ENCODE results near the gene SIGLEC5. TPM values are rescaled to one million over a fixed set of nuclear protein-coding genes. Genes with fewer than 3 reads are reported as not detected.
A peak's percentile ranks its signal among the peaks of the same experiment; 100 is the strongest.

The SIGLEC5 gene
- total RNA-seq, 1 donor from 2014 or later = 2.2 TPM

- no peak for DNase-seq (ENCODE audit: low spot score)
Observed at GRCh38 chr19:51628153-51628939, 1.9 kb downstream of the SIGLEC5 start.

GRCh38 chr19:51627491-51628138 is 2.6 kb downstream of the SIGLEC5 start:
- no peak for DNase-seq (ENCODE audit: low spot score)

- DNase-seq (ENCODE audit: low spot score) = no peak
Observed at GRCh38 chr19:51626675-51627074, 3.5 kb downstream of the SIGLEC5 start.

DNA sequence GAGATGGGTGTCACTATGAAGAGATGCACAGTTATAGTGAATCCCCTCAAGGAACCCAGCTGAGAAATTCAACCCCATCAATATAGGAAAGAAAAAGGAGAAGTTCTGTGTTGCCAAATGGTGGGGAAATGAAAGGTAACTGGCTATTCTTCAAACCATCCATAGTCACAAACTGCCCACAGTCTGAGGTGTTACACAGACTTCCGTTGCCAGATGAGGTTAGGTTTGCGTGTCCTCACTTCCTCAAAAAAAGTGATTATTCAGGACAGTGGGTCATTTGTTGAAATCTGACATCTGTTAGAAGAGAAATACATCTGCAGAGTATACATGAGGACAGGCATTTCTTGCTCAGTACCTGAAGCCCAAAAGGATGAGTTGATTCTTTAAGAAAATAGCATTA is 9.0 kb downstream of the SIGLEC5 start:
- DNase-seq (ENCODE audit: low spot score) = no peak

GRCh38 chr19:51615991-51616390 is 14.2 kb downstream of the SIGLEC5 start:
- DNase-seq (ENCODE audit: low spot score) = no peak

- no peak for DNase-seq (ENCODE audit: low spot score)
Observed at GRCh38 chr19:51614789-51615188, 15.4 kb downstream of the SIGLEC5 start.

DNA sequence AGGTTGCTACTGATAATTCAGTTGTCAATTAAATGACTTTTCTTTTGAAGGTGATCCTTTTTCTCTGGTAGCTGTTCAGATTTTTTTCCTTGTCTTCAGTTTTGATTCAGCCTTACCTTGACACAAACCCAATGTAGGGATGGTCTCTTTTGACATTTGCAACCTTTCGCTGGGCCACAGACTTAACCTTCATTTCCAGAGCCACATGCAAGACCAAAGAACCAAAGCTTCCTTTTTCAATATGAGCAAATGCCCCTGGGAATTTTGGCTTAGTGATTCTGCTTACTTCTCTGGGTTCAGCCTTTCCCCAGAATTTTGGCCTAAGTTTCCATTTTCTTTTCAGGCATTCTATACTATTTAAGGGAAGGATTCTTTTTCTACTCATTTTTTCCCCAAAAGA is 19.6 kb downstream of the SIGLEC5 start:
- DNase-seq (ENCODE audit: low spot score) = no peak

GRCh38 chr19:51607920-51608562 is 22.2 kb downstream of the SIGLEC5 start:
- peak; percentile 93 for DNase-seq (ENCODE audit: low spot score)

DNA sequence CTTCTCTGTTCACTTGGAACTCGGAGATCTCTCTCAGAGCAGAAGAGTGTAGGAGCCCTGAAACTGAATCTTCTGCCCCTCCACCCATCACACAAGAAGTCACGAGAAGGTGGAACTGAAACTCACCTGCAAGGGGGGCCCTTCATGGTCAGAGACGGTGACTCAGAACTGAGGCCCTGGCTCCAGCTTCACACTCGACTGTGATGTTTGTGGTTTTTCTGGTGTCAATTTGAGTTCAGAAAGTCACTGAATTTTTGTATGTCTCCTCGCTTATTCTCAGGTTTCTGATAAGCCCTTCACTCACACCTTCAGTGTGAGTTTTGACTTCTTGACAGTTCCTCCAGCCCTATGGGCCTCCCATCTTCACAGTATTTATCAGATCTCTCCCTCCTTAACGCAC is 23.1 kb downstream of the SIGLEC5 start:
- no peak for DNase-seq (ENCODE audit: low spot score)

DNA sequence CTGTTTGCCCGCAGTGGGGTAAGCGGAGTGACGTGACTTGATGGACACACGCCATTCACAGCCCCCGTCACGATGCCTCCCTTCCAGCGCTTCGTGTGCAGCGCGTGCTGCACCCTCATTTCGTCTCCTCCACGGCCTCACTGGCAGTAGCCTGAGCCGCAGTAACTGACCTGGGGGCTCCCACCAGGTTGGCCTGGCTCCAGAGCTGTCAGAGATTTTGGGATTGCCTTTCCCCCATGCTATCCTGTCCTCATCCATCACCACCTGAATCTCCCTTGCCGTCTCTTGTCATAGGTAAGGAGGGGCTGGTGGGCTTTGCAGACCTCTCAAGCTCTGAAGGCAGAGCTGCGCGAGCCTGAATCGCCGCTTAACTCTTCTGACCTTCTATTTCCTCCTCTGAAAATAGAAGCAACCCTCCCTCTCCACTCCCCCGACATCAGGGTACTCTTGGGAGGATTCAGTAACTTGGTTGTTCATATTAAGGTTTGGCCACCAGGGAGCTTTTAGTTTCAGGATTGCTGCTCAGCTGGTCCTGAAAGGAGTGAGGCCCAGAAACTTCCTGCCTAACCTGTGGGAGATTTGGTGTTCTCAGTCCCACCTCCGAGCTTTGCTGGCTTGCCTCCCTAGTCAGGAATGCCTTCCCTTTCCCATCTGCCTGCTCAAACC is 27.9 kb downstream of the SIGLEC5 start:
- DNase-seq (ENCODE audit: low spot score) = no peak

DNA sequence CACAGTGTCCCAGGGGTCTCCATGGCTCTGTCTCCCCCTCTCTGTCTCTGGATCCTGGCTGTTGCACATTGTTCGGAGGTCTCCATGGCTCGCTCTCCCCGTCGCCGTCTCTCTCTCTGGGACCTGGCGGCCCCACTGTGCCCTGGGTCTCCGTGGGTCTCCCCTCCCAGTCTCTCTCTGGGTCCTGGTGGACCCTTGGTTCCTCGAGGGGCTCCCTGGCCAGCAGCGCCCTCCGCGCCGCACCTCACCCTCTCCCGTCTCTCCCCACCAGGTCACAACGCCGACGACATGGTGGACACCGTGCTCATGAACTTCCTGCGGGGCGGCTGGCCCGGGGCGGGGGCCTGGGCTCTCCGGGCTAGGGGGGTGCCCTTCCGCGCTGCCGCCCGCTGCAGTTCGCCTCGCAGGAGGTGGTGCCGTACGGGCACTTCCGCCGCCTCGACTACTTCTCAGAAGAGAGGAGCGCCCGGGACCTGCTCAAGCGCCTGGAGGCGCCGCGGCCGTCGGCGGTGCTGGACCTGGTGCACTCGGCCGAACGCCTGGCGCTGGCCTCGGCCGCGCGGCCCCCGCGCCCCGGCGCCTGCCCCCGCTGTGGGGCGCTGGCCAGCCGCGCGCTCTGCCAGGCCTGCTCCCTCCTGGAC is 29.1 kb downstream of the SIGLEC5 start:
- DNase-seq (ENCODE audit: low spot score) = no peak

GRCh38 chr19:51599084-51599483 is 31.1 kb downstream of the SIGLEC5 start:
- no peak for DNase-seq (ENCODE audit: low spot score)

DNA sequence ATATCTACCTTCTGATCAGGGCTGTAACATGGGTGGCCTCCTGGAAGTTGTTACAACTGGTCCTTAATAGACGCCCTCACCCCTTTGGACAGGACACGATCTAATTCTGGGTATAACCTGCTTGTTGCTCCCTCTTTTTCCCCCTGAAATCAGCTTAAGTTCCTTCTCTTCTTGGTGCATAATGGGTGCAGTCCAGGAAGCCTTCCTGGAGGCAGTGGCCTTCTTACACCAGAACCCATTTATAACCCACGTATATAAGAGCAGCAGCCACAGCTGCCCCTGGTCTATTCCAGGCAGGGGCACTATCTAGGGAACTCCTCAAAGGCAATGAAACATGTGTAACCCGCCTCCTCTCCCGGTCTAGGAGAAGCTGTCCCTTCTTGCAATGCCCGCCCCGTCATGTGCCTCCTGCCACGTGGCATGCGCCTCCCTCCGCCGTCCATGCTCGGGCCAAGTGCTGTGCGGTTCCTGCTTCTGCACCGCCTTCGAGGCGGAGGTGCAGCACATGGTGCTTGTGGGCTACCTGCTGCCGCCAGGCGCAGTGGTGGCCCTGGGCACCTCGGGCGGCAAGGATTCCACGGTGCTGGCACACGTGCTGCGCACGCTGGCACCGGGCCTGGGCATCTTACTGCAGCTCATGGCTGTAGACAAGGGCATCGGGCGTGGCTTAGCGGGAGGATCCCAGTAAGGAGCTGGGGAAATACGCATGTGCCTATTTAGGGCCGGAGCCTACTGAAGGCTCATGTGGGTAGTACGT is 31.9 kb downstream of the SIGLEC5 start:
- DNase-seq (ENCODE audit: low spot score) = no peak

GRCh38 chr19:51595190-51596175 is 34.7 kb downstream of the SIGLEC5 start:
- DNase-seq (ENCODE audit: low spot score) = no peak

DNA sequence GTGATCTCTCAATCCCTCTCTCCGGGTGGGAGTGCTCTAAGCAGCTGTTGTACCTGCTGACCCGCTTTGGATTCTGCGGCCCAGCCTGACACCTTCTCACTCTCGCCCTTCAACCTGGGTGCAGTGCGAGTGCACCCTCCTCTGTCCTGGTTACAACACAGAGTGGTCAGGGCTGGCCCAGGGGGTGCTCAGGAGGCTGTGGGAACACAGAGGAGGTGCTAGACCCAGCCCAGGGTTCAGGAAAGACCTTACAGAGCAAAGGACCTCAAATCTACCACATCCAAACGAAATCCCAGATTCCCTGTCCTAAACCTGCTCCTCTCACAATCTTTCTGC is 35.5 kb downstream of the SIGLEC5 start:
- DNase-seq (ENCODE audit: low spot score) = no peak

DNA sequence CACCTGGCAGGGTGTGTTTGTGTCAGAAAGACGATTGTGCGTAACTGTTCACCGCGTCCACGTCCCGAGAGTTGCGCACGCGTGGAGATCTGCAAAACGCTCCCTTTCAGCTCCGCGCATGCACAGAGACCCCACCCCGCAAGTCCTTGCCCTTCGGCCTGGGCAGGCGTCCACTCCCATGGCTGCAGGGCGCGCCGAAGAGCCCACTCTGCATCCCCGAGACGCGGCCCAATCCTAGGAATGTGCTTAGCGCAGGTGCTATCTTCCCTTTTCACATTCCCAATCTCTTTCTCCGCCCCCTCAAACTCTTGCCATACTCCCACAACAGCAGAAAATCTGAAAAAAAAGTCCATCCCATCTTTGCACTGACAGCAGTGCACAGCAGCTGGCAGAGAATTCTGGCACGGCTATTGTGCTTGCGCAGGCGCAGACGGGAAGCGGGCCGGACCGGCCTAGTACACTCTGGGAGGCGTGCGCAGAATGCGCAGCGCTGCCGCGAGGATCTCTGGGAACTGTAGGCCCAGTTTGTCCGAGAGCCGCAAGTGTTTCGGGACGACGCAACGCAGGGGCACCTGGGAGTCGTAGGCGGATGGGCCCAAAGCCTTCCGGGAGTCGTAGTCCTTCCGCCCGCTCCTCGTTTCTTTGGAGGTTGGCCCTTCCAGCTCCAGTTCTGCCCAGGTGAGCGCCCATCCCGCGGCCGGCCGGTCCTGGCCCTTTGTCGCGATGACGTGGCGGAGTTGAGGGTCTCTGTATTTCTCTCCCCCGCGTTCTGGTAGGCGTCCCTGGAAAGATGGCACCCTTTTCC is 36.0 kb downstream of the SIGLEC5 start:
- peak; percentile 99 for DNase-seq (ENCODE audit: low spot score)

DNA sequence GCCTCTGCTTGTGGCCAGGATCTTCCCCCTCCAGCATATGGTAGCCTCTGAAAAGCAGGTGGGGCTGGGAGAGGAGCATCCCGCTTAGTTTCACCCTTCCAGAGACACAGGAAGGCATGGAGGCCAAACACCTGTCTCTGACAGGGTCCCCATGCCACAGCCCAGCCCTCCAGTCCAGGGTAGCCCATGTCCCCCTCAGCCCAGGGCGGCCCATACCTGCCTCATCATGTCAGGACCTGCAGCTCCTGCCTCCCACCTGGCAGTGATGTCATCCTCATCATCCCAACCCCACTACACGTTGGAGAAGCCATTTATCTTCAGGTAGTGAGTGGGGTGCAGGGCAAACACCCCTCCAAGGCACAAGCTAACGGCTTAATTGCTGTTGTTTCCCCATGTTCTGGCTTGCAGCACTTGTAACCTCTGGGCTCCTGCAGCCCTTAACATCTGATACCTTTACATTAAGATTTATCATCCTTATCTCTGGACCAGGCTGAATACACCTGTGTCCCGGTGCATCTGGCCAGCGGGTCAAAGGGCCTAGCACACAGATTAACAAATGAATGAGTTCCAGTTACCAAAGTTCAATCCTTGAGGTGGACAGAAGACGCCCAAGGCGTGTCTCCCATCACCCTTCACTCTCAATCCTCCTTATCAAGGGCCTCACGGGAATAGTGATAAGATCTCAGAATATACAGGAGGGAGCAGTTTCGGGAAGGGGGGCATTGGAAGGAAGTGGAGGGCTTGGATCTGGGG is 36.9 kb downstream of the SIGLEC5 start:
- DNase-seq (ENCODE audit: low spot score) = no peak

GRCh38 chr19:51592521-51592920 is 37.7 kb downstream of the SIGLEC5 start:
- DNase-seq (ENCODE audit: low spot score) = no peak
